ENCODE measurements around the gene PTPRG. TPM values are rescaled to one million over a fixed set of nuclear protein-coding genes. Genes with fewer than 3 reads are reported as not detected.

Gene PTPRG
- total and polyA plus RNA-seq, 2 experiments from 2014 or later = 24.4 to 131 TPM

GRCh38 chr3:61824553-61825135 is 263.3 kb downstream of the PTPRG start (continued):
- no peak for TF ChIP-seq ZNF331 (CRISPR knock-in tag; IDR thresholded peaks at IDR 0.05; ENCODE audit: low read depth)
- no peak for TF ChIP-seq EZH2phosphoT487 (IDR thresholded peaks at IDR 0.05; ENCODE audit: unreplicated experiment)
- TF ChIP-seq POLR2AphosphoS5 (IDR thresholded peaks at IDR 0.05; ENCODE audit: low read depth) = no peak
- no peak for TF ChIP-seq CTCF (conservative IDR thresholded peaks at IDR 0.05; ENCODE audit: low read depth in 2 of 2)
- no peak for TF ChIP-seq STAT1 (IDR thresholded peaks at IDR 0.05; ENCODE audit: unreplicated experiment)
- TF ChIP-seq JUNB (IDR thresholded peaks at IDR 0.05; ENCODE audit: unreplicated experiment) = no peak
- no peak for TF ChIP-seq ETS1 (IDR thresholded peaks at IDR 0.05)
- TF ChIP-seq REST (IDR thresholded peaks at IDR 0.05; ENCODE audit: unreplicated experiment) = no peak
- TF ChIP-seq CREB1 (CRISPR knock-in tag; IDR thresholded peaks at IDR 0.05; ENCODE audit: low read depth) = no peak

GRCh38 chr3:61826161-61826560 is 264.8 kb downstream of the PTPRG start:
- Histone ChIP-seq H3K4me2 (no peak overlapping the region), H3K9me2 (ENCODE audit: insufficient read depth) (no peaks in the 10 kb centered on the region), H3F3A (replicated peaks; ENCODE audit: low read depth) (no peaks in the 10 kb centered on the region), H3K36me3 (ENCODE audit: insufficient read depth) (no peaks in the 10 kb centered on the region; the same call in 1 of the 2 replicates), H3K79me2 (replicated peaks; ENCODE audit: insufficient read depth) (peaks cover 99% of the 10 kb centered on the region), H4K20me1 (replicated peaks; ENCODE audit: insufficient read depth) (0 out of 2 replicates have a peak, but pooled peaks cover 5% of the 10 kb centered on the region), H3K27me3 (ENCODE audit: insufficient read depth) (no peaks in the 10 kb centered on the region), H3K27ac (ENCODE audit: low read depth) (no peak overlapping the region), H2AFZ (no peak overlapping the region), H3K4me3 (no peak overlapping the region), H3K4me1 (ENCODE audit: insufficient read depth) (peaks cover 29% of the 10 kb centered on the region)
- H3K27ac Mint-ChIP-seq = no peak overlapping the region
- H3K9me3 Mint-ChIP-seq = no peaks in the 10 kb centered on the region
- peaks cover 2% of the 10 kb centered on the region for H3K27me3 Mint-ChIP-seq (ENCODE audit: insufficient read depth, low read depth, poor library complexity)
- ATAC-seq (no peak), DNase-seq (ENCODE audit: low spot score) (no peak)
- H3K4me1 Mint-ChIP-seq = peaks cover 55% of the 10 kb centered on the region
- H3K36me3 Mint-ChIP-seq (ENCODE audit: low read depth) = peaks cover 11% of the 10 kb centered on the region; the same call in 2 of the 3 replicates
- no peak overlapping the region for H3K4me3 Mint-ChIP-seq
- TF ChIP-seq EZH2 (IDR thresholded peaks at IDR 0.05; ENCODE audit: low read depth, unreplicated experiment) (no peak), JUNB (IDR thresholded peaks at IDR 0.05; ENCODE audit: unreplicated experiment) (no peak), REST (IDR thresholded peaks at IDR 0.05; ENCODE audit: unreplicated experiment) (no peak), CREB1 (CRISPR knock-in tag; IDR thresholded peaks at IDR 0.05; ENCODE audit: low read depth) (no peak), ZNF114 (CRISPR knock-in tag; IDR thresholded peaks at IDR 0.05) (no peak), NANOG (IDR thresholded peaks at IDR 0.05; ENCODE audit: borderline replicate concordance) (no peak), CTCF (conservative IDR thresholded peaks at IDR 0.05; ENCODE audit: low read depth in 2 of 2) (no peak), ZNF331 (CRISPR knock-in tag; IDR thresholded peaks at IDR 0.05; ENCODE audit: low read depth) (no peak), POLR2AphosphoS5 (IDR thresholded peaks at IDR 0.05; ENCODE audit: low read depth) (no peak), STAT1 (IDR thresholded peaks at IDR 0.05; ENCODE audit: unreplicated experiment) (no peak), EZH2phosphoT487 (IDR thresholded peaks at IDR 0.05; ENCODE audit: unreplicated experiment) (no peak), ETS1 (IDR thresholded peaks at IDR 0.05) (no peak)

Measured in GM23338 (cell line).